Globus pallidus (tissue), 1 donor: ENCODE data around the gene GABRB3.

Experiments
- DNase-seq: peaks from one replicate; pipeline ENCODE4 v3.0.0-alpha.2; 2015; ENCODE audit warnings: low spot score

The GABRB3 gene

DNA sequence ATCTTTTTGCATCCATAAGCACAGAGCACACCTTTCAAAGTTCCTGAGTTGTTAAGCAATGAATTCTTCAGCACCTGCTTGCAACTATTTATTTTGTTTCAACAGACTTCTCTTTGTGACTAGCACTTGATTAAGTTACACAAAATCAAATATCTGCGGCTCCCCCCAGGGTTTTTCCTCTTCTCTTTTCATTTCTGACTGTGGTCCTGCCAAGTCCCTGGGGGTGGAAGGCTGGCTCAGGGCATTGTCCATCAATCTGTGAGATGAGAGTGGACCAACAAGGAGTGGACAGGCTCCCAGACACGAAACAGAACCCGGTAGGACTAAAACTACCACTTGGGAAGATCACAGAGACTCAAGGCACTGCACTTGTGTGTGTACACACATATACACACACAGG is 96.8 kb downstream of the GABRB3 start:
- no peak for DNase-seq

- DNase-seq: no peak
These were observed 98.4 kb downstream of the GABRB3 start for GRCh38 chr15:26674467-26674866.

- DNase-seq: no peak
These were observed 99.4 kb downstream of the GABRB3 start for GRCh38 chr15:26673445-26673844.

DNA sequence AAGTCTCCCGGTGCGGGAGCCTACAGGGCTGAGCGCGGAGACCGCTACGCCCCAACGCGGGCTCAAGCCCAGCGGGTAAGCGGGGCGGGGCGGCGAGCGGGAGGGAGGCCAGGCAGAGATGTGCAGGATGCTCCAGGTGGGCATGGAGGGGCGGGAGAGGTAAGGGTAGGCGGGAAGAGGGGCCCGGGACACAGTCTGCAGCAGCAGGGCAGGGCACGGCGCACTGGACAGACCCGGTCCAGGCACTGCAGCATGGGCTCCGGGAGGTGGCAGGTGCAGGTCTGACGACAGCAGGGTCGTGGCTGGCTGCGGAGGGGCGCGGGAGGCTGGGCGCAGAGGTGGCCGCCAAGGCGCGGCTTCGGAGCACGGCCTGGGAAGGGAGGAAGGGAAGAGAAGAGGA is 102.8 kb downstream of the GABRB3 start:
- no peak for DNase-seq

GRCh38 chr15:26667222-26667988 is 105.5 kb downstream of the GABRB3 start:
- peak; percentile 8 for DNase-seq

GRCh38 chr15:26665957-26666791 is 106.7 kb downstream of the GABRB3 start:
- no peak for DNase-seq

DNA sequence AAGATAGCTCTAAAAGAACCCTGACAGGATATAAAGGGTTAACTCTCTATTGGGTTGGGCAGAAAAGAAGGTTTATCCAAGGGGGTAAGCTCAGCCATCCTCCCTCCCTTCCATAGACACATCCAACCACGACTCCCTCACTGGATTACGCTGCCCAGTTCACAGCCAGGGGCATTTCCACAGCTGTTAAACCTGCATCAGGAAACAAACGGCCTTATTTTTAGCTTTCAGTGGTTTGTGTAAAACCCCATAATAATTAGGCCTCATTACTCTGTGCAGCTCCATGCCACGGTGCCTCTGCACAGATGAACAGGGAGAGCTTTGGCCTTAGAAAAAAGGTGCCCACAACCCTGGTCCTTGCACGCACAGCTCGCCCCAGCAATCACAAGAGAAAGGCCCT is 110.6 kb downstream of the GABRB3 start:
- DNase-seq: no peak

GRCh38 chr15:26661748-26662147 is 111.1 kb downstream of the GABRB3 start:
- no peak for DNase-seq

- no peak for DNase-seq
These were observed 111.8 kb downstream of the GABRB3 start for GRCh38 chr15:26661107-26661506.

GRCh38 chr15:26660241-26660640 is 112.6 kb downstream of the GABRB3 start:
- DNase-seq: no peak

DNA sequence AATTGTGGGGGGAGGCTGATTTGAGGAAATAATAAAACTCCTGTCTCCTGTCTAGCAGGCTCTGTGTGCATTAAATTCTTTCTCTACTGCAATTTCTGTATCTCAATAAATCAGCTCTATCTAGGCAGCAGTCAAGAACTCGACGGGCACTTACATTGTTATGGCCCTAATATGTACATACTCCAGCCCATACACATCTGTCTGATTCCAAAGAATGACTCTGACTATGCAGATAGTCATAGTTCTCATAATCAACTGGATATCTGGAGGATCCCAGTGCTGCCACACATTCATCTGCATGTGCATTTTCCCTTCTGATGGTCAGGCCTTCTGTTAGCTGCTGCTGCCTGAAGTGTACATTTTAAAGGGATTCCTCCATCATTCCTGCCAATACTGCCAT is 114.6 kb downstream of the GABRB3 start:
- DNase-seq: no peak

DNA sequence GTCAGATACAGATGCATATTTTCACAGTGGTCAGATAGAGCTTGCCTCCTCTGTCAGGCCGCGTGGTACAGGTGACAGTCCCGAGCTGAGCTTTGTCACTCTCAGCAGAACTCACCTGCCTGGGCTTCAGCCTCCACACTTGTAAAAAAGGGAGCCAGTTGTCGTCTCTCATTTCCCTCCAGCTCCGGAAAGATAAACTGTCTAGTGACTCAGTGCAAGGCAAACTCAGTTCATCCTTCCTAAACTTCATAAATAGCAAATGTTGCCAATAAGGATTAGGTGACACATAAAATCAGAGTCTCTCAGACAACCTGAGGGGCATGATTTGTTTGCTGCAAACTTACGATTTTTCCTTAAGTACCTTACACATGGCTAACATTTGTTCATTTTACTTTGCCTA is 116.8 kb downstream of the GABRB3 start:
- no peak for DNase-seq

DNA sequence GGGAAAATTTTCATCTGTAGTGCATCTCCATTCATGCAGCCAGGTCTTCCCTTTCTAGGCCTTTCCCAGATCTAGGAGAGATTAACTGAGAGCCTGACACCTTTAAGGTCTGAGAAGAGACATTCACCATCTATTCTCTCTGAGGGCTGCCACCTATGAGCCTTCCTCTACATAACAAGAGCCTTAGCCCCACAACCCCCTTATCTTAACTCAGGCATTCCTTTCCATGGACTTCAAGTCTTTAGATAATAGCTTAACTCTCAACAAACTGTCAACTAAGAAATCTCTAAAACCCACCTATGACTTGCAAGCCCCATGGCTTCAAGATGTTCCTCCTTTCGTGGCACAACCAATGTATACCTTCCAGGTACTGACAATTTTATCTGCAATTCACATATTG is 121.0 kb downstream of the GABRB3 start:
- no peak for DNase-seq

DNA sequence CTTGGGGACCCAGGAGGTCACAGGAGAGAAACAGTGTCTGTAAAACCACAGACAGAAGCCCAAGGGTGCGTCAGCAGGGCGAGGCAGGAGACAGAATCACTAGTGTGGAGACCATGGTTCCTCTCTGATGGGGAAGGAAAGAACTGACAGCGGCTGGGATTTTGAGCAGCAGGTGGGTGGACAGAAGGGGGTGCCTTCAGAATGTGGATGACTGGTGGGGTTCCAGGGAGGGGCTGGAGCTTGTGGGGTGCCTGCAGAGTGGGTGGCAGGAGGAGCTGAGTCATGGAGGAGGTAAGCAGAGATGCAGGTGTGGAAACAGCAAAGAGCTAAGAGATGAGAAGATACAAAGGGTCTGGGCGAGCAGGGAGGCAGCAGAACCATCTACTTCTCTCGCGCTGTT is 124.2 kb downstream of the GABRB3 start:
- no peak for DNase-seq

DNA sequence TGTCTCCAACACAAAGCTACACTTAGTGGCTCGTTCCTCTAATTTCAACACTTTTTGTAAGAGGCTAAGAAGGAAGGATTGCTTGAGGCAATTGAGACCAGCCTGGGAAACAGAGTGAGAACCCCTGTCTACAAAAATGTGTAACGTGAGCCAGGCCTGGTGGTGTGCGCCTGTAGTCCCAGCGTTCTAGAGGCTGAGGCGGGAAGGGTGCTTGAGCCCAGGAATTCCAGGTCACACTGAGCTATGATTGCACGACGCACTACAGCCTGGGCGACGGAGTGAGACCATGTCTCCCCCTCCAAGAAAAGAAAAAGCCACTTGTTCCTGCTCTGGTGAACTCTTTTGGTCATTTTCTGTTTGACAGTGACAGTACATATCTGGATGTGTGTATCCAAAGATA is 127.9 kb downstream of the GABRB3 start:
- DNase-seq: no peak

- no peak for DNase-seq
These were observed 131.7 kb downstream of the GABRB3 start for GRCh38 chr15:26641144-26641543.

- DNase-seq: no peak
These were observed 132.3 kb downstream of the GABRB3 start for GRCh38 chr15:26640601-26641000.

DNA sequence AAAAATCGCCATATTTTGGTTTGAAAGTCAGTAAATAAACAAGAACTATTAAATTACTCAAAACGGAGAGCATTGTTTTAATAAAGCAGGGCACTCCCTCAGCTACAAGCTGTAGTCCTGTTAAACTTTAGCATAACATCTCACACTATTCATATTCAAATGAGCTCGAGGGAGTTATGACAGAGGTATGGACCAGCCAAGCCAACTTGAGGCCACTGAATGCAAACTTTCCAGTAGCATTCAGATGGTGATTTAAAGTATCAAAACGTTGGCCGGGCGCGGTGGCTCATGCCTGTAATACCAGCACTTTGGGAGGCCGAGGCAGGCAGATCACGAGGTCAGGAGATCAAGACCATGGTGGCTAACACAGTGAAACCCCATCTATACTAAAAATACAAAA is 132.9 kb downstream of the GABRB3 start:
- DNase-seq: no peak

GRCh38 chr15:26635614-26636013 is 137.3 kb downstream of the GABRB3 start:
- DNase-seq: no peak

DNA sequence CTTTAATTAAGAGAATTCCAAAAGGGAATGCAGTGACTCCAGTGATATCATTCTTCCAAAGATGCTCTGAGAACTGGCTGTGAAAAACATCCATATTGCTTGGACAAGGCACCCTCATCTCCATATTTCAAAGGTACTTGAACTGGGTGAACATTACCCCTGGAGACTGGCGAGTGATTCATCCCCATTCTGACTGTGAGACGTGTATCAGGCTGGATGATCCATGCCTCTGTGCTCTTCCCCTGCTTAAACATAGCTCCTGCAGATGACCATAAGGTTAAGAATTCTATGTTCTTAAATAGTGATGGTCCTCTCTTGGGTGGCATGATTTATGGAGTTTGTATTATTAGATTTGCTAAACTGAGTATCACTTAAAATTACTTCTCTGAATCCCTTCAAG is 137.8 kb downstream of the GABRB3 start:
- no peak for DNase-seq

DNA sequence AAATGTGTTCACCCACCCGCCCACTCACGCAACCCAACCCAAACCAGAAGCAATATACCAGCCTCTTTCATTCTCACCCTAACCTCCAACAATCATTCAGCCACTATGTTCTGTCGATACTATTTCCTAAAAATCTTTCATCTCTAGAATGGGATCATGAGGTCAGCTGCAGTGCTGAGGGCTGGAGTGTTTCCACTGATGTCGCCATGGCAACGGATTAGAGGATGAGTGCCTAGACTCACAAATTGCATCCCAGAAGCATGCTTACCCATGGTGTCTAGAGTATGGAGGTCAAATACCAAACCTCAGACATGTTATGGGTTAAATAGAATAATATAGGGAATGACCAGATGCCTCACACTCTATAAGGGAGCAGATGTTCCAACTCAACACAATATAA is 138.5 kb downstream of the GABRB3 start:
- no peak for DNase-seq

GRCh38 chr15:26632500-26632899 is 140.4 kb downstream of the GABRB3 start:
- DNase-seq: no peak

DNA sequence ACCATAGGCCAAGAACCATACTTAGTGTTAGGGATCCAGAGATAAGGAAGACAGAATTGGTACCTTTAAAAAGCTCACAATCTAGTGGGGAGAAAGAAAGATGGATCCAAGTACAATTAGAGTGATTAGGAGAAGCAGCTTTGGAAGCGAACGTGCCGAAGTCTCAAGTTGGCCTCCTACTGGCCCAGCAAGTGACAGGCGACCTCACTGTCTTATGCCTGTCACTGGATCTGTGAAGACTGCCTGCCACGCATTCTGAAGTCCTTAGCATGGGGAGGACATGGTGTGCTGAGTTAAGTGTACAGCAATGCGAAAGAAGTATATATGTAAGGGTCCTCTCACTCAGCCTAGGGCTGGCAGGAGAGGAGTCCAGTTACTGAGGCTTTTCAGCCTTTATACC is 141.0 kb downstream of the GABRB3 start:
- no peak for DNase-seq

DNA sequence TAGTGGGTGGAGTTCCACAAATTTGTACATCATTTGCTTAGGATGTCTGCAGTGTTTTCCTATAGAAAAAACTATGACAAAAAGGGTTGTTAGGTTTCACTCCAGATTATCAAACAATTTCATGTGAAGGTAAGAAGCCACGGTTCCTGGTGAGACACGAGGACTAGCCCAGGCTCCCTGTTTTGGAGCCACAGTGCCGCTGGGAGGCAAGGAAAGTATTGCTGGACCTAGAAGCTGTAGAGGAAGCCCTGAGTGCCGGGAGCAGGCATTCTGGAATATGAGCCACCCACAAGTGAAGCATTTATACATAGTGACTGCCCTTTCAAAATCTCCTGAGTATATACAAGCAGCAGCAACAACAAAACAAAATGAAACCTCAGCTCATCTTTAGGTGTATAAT is 142.0 kb downstream of the GABRB3 start:
- DNase-seq: no peak
